Measurements from ENCODE around the gene CYSTM1.
"Not testable (repeated sequence)": the region's sequence is repeated elsewhere in the genome, so short reads cannot be mapped to it uniquely, and the experiment has no call there.

CYSTM1 gene

DNA sequence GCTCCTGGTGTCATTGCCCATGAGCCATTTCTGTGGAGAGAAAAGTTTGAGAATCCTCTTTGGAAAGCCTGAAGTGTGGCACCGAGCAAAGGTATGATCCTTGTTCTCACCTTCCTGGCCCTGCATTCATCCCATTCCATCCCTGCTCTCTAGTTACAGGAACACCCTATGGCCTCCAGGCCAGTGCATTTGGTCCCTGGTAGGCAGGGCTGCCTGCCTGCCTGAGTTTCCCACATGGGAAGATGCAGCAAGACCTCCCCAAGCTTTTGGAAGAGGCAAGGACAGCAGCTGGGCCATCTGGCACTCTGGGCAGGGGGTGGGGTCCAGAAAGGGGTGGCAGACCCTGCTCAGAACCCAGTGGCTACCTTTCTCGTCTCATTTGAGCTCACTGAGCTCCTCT is 24.8 kb upstream of the CYSTM1 start:
- DNase-seq (ENCODE audit: low read depth): no peak

DNA sequence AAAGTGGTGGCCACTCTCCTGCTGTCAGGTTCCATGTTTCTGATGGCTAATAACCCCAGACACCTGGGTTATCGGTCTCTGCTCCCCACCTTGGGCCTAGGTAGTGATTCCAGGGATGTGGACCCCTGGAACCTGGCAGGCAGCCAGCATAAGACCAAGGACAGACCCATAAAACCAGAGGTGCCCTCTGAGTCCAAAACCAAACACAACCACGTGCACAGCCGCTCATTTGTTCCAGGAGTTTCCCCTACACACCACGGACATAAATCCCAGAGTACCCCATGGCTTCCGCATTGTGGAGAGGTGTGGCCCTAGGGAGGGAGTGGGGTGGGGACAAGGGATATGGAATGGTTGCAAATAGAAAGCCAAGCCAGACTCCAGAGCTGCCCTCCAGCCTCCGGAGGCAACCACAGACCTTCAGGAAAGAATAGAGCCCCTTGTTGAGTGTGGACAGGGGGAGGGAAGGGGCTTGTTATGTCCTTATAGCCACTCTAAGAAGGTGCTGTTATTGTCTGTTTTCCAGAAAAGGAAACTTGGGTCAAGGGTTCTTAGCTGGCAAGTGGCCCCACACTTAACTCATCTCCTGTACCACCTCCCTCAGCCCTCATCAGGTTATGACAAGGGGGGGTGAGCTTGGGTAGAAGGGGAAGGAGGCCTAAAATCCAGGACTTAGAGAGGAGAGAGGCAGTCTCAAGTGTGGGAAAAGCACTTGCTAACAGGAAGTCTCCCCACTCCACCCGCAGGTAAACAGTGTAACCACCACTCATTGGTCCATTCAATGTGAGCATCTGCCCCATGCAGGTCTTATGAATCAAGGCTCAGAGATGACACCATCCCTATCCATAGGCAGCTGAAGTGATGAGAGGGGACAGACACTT is 23.6 kb upstream of the CYSTM1 start:
- DNase-seq (ENCODE audit: low read depth): no peak

DNA sequence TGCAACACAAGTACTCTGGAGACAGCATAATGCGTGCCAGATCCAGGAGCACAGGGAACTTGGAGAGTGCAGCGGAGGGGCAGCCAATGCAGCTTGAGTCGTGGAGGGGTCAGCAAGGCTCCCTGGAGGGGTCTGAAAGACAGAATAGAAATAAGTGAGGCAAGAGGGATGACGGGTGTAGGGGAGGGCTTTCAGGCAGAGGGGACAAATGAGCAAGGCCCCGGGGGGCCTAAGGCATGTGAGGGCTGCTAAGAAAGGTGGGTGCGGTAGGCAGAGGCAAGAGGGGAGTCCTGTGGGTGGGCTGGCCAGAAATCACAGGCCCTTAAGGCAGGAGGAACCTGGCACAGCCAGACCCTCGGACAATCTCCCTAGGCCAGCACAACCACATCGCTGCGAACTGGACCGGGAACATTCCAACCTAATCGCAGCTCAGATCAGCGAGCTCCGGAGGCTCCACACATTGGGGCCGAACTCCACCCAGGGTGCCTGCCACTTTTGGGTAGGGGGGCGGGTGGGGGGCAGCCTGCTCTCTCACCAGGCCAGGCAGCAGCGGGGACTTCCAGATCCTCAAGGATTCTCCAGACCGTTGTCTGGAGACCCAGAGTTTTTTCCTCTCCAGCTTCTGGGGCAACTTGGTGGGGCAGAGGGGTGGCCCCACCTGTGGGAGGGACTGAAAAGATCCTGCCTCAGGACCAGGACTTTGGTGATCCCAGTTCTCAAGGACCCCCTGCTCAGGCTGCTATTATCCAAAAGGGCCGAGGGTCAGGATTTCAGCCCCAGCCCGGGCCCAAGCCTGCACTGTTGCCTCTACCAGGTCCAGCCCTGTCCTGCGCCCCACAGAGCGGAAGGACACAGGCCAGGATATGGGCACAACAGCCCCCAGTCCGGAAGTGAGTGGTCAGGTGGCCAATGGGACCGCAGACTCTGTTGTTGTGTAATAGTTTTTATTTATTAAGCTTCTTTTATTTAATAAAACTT is 22.7 kb upstream of the CYSTM1 start:
- DNase-seq (ENCODE audit: low read depth): no peak

DNA sequence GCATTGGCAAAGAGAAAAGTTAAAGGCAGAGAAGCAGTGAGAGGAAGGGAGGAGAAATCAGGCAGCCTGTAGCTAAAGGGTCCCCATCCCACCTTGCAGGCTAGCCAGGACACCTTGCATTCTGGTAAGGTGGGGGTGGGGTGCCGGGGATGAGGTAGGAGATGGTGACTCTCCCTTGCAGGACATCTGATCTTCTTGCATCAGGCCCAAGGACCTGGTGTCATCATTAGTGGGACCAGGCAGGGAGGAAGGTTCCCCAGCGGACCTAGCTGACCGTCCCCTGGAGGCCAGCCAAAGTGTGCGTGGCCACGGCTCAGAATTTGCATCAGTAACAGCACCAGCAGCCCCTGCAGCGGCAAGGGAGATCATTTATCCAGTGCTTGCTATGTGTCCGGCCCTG is 21.7 kb upstream of the CYSTM1 start:
- DNase-seq (ENCODE audit: low read depth): no peak

DNA sequence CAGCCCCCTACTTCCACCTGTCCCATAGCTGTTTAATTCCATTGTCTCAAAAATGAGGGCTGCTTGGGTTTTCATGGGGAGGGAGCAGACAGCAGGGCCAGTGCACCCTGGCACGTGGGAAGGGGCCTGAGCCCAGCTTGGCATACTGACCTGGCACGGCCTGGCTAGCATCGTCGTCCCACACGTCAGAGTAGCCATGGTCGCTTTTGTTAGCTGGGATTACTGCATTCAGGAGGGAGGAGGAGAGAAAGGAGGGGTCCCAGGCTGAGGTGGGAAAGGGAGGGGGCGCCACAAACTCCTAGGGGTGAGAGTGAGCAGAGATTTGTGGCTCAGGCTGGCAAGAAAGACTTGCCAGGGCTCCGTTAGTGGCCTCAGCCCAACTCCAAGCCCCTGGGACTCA is 21.1 kb upstream of the CYSTM1 start:
- no peak for DNase-seq (ENCODE audit: low read depth)

DNA sequence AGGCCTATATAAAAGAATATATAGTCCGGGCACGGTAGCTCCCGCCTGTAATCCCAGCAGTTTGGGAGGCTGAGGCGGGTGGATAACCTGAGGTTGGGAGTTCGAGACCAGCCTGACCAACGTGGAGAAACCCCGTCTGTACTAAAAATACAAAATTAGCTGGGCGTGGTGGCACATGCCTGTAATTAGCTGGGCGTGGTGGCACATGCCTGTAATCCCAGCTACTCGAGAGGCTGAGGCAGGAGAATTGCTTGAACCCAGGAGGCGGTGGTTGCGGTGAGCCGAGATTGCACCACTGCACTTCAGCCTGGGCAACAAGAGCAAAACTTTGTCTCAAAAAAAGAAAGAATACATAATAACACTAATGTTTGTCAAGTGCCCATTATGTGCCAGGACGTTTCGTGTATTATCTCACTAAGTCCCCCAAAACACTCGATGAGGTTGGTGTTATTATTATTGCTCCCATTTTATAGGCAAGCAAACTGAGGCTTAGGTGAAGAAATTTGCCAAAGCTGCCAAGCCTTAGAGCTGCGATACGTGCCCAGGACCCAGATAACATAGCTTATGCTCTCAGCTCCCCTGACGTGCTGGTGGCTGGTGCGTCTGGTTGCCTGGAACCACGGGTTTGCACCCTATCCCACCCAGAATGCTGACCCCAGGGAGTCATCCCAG is 20.1 kb upstream of the CYSTM1 start:
- DNase-seq (ENCODE audit: low read depth): not testable (repeated sequence)

DNA sequence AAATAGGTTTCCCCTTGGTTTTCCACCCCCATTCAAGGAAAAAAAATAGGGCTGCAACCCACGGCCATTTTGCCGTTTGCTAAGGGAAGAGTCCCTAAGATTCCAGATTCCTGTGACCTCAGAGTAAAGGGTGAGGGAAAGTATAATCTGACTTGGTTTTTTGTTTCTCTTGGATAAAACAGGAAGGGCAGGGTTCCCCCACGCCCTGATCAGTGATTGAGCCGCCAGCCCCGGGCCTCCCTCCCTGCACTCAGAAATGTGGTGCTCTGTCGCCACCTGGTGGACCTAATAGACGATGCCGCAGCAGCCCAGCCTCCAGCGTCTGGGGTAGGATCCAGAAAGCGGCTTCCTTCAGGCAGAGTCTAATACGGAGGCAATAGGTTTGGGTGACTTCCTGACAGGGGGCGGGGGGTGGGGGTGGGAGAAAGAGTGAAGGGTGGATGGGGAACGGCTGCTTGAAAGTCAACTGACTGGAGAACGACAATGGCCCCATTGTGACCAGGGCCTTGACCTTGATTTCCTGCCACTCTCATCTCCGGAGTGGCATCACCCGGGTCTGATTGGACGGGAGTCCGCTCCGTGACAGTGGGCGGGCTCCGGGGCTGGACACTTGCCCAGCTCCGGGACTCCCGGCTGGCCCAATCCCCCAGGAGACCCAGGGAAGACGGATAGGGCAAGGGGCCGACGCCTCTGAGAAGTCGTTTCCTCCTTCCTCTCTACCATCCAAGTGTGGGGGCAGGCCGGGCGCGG is 17.8 kb upstream of the CYSTM1 start:
- DNase-seq (ENCODE audit: low read depth): peak; percentile 68

DNA sequence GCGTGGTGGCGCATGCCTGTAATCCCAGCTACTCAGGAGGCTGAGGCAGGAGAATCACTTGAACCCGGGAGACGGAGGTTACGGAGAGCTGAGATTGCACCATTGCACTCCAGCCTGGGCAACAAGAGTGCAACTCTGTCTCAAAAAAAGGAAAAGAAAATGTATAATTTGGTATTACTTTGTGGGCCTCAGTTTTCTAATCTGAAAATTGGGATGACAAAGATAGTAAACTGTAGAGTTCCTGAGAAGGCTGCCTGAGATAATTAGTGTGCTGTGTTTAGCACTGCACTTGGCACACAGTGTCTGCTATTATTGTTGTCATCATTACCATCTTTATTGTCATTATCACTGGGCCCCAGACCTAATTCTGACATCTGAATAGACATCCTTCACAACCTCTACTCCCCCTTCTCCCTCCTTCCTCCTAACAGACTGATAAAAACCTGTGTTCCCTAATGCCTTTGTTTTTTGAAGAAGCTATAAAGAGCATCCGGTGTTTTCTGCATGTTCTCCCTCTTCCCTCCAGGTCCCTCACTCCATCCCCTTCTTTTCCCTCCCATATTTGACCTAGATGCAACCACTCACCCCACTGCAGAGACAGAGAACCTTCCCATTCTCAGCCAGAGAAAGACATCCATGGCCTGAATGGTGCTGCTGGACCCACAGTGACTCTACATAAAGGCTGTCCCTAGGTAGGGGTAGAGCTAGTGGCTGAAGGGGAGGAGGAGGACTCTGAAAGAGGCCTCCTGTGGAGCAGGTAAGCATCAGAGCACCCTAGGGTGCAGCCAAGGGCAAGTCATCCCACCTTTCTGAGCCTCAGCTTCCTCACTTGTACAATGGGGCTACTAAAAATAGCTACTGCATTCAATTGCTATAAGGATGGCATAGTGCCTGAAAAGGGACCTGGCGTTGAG is 15.7 kb upstream of the CYSTM1 start:
- DNase-seq (ENCODE audit: low read depth): no peak

DNA sequence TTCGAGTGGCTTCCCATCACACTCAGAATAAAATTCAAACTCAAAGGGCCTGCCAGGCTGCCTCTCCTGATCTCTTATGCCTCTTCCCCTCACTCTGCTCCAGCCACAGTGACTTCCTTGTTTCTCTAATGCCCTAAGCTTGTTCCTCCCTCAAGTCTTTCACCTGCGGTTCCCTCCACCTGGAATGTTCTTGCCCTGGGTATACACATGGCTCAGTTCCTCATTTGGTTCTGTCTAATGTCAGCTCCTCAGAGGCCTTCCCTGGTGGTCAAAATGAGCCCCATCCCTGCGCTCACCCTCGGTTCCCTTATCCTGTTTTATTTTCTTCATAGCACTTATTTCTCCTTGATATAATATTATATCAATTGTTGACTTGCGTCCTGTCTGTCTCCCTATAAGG is 12.7 kb upstream of the CYSTM1 start:
- DNase-seq (ENCODE audit: low read depth): no peak

DNA sequence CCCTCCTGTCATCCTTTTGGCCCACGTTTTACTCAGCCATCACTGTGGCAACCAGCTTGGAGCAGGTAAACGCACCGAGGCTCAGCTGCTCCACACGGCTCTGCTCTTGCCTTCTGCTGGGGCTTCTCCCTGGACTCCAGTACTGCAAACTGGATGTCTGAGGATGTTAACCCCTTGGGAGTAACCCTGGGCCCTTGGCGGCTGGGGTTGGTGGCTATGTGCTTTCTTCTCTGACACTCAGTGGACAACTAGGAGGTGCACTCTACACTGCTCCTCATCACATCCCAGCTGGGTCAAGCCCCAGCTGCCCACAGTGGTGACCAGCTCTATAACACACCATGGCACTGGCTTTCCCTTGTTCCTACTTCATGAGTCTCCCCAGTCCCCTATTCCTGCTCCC is 12.2 kb upstream of the CYSTM1 start:
- DNase-seq (ENCODE audit: low read depth): no peak

DNA sequence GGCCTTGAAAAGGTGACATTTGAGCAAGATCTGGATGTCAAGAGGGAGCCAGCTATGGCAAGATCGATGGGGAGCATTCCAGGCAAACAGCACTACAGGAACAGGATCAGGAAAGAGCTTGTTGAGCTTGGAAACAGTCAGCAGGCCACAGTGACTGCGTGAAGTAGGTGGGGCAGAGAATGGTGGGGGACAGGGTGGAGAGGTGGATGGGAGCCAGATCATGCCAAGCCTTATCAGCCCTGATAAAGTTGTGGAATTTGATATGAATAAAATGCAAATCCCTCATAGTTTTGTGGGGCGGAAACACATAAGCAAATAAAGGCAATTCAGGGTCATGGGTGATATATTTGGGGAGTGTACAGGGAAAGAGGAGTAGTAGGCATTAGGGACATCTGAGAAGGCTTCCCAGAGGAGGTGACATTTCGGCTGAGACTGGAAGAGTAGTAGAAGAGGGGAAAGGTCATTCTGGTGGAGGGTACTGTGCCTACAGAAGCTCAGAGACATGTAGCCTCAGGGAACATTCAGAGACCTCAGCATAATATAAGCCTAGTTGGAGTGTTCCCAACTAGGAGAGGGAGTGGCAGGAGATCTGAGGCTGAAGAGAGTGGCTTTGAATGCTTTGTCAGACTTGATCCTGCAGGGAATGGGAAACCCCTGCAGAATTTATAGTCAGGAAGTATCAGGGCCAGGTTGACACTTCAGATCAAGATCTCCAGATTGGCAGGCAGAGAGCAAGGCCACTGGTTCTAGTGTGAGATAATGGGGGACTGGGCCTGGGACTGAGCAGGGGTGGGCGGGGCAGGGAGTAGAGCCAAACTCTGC is 9.7 kb upstream of the CYSTM1 start:
- no peak for DNase-seq (ENCODE audit: low read depth)

DNA sequence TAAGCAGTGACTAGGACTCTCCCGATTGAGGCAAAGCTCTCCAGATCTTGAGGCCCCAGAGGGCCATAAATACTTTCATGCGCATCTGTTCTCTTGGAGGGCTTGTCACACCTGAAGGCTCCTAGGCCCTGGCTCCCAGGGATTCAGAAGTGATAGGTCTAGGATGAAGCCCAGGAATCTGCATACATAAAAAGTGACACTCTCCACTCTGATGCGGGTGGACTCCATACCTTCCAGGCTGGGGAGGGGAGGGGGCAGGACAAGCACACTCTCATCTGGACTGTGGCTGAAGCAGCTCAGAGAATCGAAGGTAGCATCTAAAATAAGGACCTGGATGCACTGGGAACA is 9.1 kb upstream of the CYSTM1 start:
- no peak for DNase-seq (ENCODE audit: low read depth)

DNA sequence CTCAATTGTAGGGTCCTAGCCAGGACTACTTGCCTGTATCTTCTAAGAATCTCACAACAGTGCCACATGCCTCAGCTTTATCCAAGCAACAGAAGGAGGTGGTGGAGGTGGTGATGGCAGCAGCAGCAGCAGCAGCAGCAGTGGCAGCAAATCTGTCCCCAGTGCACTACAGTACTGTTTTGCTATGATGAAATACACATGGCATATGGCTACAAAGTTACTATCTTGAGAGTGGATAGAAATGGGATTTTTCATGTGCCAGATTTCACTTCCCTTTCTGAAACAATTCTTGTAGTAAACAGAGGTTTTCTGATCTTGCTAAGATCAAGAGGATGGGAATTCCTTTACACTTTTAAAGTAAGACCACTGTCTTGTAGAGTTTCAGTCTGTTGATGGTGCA is 8.1 kb upstream of the CYSTM1 start:
- no peak for DNase-seq (ENCODE audit: low read depth)

DNA sequence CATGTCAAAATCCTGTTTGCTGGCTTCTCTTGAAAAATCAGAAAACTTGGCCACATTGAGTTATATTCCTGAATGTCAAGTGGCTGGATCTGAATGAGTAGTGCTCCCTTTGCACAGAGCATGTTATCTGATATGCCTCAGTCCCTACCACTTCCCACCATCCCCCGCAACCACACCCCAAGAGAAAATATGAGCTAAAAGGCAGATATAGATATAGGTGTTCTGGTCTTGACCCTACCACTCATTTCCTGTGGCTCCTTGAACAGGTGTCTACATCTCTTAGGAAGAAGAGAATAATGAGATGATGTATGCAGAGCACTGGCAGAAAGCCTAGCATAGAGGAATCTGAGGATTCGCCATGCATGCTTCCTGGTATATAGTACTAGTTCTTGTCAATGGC is 6.6 kb upstream of the CYSTM1 start:
- no peak for DNase-seq (ENCODE audit: low read depth)

DNA sequence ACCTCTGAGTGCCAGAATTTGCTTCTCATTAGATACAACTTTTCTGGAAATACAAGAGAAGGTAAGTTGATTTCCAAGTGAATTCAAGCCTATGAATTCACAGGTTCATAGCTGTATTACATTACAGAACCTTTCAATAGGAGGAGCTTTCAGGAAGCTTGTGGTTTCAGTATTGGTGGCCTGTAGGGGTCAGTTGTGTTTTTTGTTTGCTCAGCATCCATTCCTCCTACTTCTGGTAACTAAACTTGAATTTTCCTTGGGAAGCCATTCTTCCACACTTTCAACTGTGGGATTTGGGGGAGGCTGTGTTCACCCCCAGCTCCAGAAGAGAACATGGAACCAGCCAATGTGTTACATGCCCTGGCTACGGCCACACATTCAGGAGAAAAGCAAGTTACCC is 5.6 kb upstream of the CYSTM1 start:
- DNase-seq (ENCODE audit: low read depth): no peak

DNA sequence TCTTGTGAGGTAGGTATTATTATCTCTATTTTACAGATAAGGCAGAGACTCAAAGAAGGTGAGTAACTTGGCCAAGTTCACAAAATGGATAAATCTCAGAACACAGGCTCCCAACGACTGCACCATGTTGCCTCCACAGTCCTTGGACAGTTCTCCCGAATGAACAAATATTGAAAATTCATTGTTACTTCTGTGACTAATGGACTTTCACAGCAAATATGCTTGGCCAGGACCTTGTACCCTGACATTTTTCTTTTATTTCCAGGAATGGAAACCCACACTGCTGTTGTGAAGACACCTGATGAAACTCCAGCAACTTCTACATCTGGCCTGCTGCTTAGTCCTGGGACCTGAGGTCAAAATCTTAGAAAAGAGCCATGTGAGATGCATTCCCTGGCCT is 2.5 kb upstream of the CYSTM1 start:
- DNase-seq (ENCODE audit: low read depth): no peak

DNA sequence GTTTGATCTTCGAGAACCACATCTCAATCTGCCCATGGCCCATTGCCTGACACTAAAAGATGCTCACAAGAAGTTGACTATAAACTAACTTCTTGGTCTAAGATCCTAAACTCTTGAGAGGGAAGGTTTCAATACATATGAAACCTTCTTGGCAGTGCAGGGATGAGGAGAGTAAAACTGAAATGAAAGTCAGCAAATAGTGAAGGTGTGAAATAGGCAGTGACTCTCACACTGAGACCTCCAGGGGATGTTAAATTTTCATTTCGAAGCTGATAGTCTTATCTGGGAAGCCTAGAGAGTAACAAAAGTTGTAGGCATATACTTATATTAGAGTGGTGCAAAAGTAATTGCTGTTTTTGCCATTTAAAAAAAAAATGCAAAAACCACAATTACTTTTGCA is 974 bp upstream of the CYSTM1 start:
- DNase-seq (ENCODE audit: low read depth): no peak

DNA sequence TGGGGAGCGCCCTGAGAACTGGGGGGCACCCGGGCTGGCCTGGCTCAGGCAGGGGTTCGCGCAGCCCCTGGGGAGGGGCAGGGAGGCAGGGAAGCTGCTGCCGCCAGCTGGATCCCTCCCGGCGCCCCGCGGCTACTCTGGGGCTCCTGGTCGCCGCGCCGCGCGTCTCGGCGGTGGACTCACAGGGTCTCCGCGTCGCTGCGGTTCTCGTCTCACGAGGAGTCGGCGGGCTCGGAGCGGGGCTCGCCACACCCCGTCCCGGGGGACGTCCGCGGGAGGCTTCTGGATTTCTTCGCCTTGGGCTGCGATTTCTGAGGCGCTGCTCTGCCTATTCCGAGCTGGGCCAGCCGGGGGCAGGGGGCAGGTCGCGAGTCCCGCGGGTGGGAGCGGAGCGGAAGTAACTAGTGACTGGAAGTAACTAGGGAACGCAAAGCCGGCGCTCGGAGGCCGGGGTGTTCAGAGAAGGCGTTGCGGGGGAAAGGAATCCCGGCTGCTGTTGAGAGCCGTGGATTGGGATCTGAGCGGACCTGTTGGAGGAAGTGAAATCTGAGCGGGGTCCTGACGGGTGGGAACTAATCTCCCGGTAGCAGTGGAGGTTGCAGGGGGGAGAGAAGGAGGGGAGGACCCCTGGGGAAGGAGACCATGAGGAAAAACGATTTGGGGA is 511 bp downstream of the CYSTM1 start:
- peak; percentile 19 for DNase-seq (ENCODE audit: low read depth)

DNA sequence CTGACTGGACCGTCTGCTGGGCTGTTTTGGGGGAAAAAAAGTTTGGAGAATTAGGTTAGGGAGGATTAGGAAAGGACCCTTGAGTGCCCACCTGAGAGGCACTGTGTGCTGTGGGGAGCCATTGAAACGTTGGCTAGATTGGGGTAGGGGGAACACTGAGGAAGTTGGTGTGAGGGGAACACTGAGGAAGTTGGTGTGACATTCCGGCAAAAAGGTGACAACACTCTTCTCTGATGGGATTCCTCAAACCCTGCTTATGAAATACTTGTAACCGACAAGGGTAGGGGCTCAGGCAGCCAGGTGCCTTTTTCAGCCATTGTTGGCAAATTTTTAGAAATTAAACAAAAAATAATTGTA is 1.0 kb downstream of the CYSTM1 start:
- no peak for DNase-seq (ENCODE audit: low read depth)

DNA sequence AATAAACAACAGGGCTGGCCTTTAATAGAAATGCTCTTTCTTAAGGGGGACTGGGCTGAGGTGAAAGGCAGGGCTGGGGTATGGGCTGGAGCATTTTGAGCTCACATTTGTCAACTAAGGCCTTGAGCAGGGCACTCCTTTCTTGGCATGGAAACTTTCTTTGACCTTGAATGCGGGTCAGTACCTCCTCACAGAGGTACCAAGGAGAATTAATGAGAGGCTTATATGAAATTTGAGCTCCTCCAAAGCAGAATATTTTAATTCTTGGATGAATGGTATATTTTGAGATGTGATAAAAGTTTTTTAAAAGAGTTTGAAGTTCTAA is 3.1 kb downstream of the CYSTM1 start:
- no peak for DNase-seq (ENCODE audit: low read depth)

All from stimulated activated CD8-positive, alpha-beta memory T cell treated with anti-CD3 and anti-CD28 coated beads, Interleukin-15, amount 100 ng/mL, for 24 hours (primary cell).